HEK293 (cell line): ENCODE measurements around the gene ZNF764.

Source experiments
- CTCF ChIA-PET: fragments of 350-600 bp; formaldehyde crosslinking; extraction: SDS; loops from one replicate; lab custom pipeline; 2021; ENCODE audit warnings: antibody characterized with exemption; lab: Yijun Ruan, JAX
- POLR2A ChIA-PET: fragments of 300-600 bp; formaldehyde crosslinking; extraction: SDS; loops from one replicate; lab custom pipeline; 2020; ENCODE audit warnings: antibody characterized with exemption, inconsistent platforms; lab: Yijun Ruan, JAX
- H3K27ac ChIP-seq: fragments of 200-500 bp; sonication (Bioruptor generic); 2 replicates; pipeline ENCODE4 v1.5.1; 2014; ENCODE audit warnings: low read depth, low read length, control low read depth, inconsistent platforms; ENCODE audit errors: extremely low read depth
- H3K36me3 ChIP-seq, 2 experiments: fragments of 200-500 bp in 1 of 2; sonication (Bioruptor generic) in 1 of 2; 1 replicate in 1 of 2; 2 replicates in 1 of 2; pipeline ENCODE4 v1.5.1; 2014 to 2017; ENCODE audit warnings: inconsistent platforms in 2 of 2, low read length in 2 of 2; ENCODE audit not compliant: control insufficient read depth in 2 of 2, insufficient read depth in 1 of 2
- H3K4me1 ChIP-seq: fragments of 200-500 bp; sonication (Bioruptor generic); 2 replicates; pipeline ENCODE4 v1.5.1; 2014; ENCODE audit warnings: mild to moderate bottlenecking, low read length, inconsistent platforms; ENCODE audit not compliant: control insufficient read depth, insufficient read depth
- H3K4me3 ChIP-seq: 2 replicates; pipeline ENCODE4 v1.5.1; 2011; ENCODE audit warnings: low read depth, mild to moderate bottlenecking, control low read depth, low read length, moderate library complexity
- H3K9me3 ChIP-seq: fragments of 200-500 bp; sonication (Bioruptor generic); 2 replicates; pipeline ENCODE4 v1.5.1; 2014; ENCODE audit warnings: low read depth, low read length, inconsistent platforms; ENCODE audit not compliant: control insufficient read depth, insufficient read depth
- KLF1 ChIP-seq: fragments of 450-650 bp; formaldehyde crosslinking; IDR thresholded peaks from 2 replicates; pipeline ENCODE4 v1.5.1; 2016; ENCODE audit warnings: missing biosample characterization, missing genetic modification characterization
- SCRT2 ChIP-seq: fragments of 450-650 bp; formaldehyde crosslinking; IDR thresholded peaks from 2 replicates; pipeline ENCODE4 v1.5.1; 2016; ENCODE audit warnings: missing biosample characterization, missing genetic modification characterization
- ZBTB11 ChIP-seq: fragments of 450-650 bp; formaldehyde crosslinking; conservative IDR thresholded peaks from 2 replicates; pipeline ENCODE4 v1.5.1; 2016; ENCODE audit warnings: low read depth, missing biosample characterization, missing genetic modification characterization
- ZBTB21 ChIP-seq: fragments of 450-650 bp; formaldehyde crosslinking; IDR thresholded peaks from 2 replicates; pipeline ENCODE4 v1.5.1; 2017; ENCODE audit warnings: missing biosample characterization, missing genetic modification characterization
- ZBTB26 ChIP-seq: fragments of 450-650 bp; formaldehyde crosslinking; optimal IDR thresholded peaks from 2 replicates; pipeline ENCODE3; 2016; ENCODE audit warnings: missing biosample characterization, mild to moderate bottlenecking, missing genetic modification characterization
- ZEB2 ChIP-seq: fragments of 450-650 bp; formaldehyde crosslinking; IDR thresholded peaks from 2 replicates; pipeline ENCODE4 v1.5.1; 2016; ENCODE audit warnings: missing biosample characterization, missing genetic modification characterization
- ZIC2 ChIP-seq: fragments of 450-650 bp; formaldehyde crosslinking; IDR thresholded peaks from 2 replicates; pipeline ENCODE4 v1.5.1; 2016; ENCODE audit warnings: missing biosample characterization, missing genetic modification characterization
- ZNF112 ChIP-seq: fragments of 450-650 bp; formaldehyde crosslinking; IDR thresholded peaks from 2 replicates; pipeline ENCODE4 v1.5.0; 2017; ENCODE audit warnings: missing biosample characterization, missing genetic modification characterization
- ZNF223 ChIP-seq: fragments of 450-650 bp; formaldehyde crosslinking; IDR thresholded peaks from 2 replicates; pipeline ENCODE4 v1.5.1; 2016; ENCODE audit warnings: missing biosample characterization, missing genetic modification characterization
- ZNF248 ChIP-seq: fragments of 450-650 bp; formaldehyde crosslinking; IDR thresholded peaks from 2 replicates; pipeline ENCODE4 v1.5.1; 2017; ENCODE audit warnings: missing biosample characterization, missing genetic modification characterization
- ZNF311 ChIP-seq: fragments of 450-650 bp; formaldehyde crosslinking; IDR thresholded peaks from 2 replicates; pipeline ENCODE4 v1.5.1; 2017; ENCODE audit warnings: missing biosample characterization, missing genetic modification characterization, borderline replicate concordance
- ZNF366 ChIP-seq: fragments of 450-650 bp; formaldehyde crosslinking; conservative IDR thresholded peaks from 2 replicates; pipeline ENCODE4 v1.5.1; 2016; ENCODE audit warnings: missing biosample characterization, missing genetic modification characterization
- ZNF391 ChIP-seq: fragments of 450-650 bp; formaldehyde crosslinking; IDR thresholded peaks from 2 replicates; pipeline ENCODE4 v1.5.1; 2016; ENCODE audit warnings: low read depth, missing biosample characterization, missing genetic modification characterization, borderline replicate concordance
- ZNF394 ChIP-seq: fragments of 450-650 bp; formaldehyde crosslinking; IDR thresholded peaks from 2 replicates; pipeline ENCODE4 v1.5.1; 2016; ENCODE audit warnings: missing biosample characterization, missing genetic modification characterization, mild to moderate bottlenecking, moderate library complexity, borderline replicate concordance
- ZNF416 ChIP-seq: fragments of 450-650 bp; formaldehyde crosslinking; IDR thresholded peaks from 2 replicates; pipeline ENCODE4 v1.5.1; 2016; ENCODE audit warnings: missing biosample characterization, missing genetic modification characterization
- ZNF514 ChIP-seq: fragments of 450-650 bp; formaldehyde crosslinking; IDR thresholded peaks from 2 replicates; pipeline ENCODE4 v1.5.1; 2016; ENCODE audit warnings: missing biosample characterization, missing genetic modification characterization
- ZNF600 ChIP-seq: fragments of 450-650 bp; formaldehyde crosslinking; IDR thresholded peaks from 2 replicates; pipeline ENCODE4 v1.5.1; 2016; ENCODE audit warnings: missing biosample characterization, missing genetic modification characterization
- ZNF624 ChIP-seq: fragments of 450-650 bp; formaldehyde crosslinking; IDR thresholded peaks from 2 replicates; pipeline ENCODE4 v1.5.1; 2017; ENCODE audit warnings: missing biosample characterization, missing genetic modification characterization
- ZNF677 ChIP-seq: fragments of 450-650 bp; IDR thresholded peaks from 2 replicates; pipeline ENCODE4 v1.5.0; 2018; ENCODE audit warnings: missing biosample characterization, mild to moderate bottlenecking, missing genetic modification characterization, moderate library complexity
- ZNF768 ChIP-seq: fragments of 450-650 bp; formaldehyde crosslinking; IDR thresholded peaks from 2 replicates; pipeline ENCODE4 v1.5.1; 2018; ENCODE audit warnings: missing biosample characterization, mild to moderate bottlenecking, missing genetic modification characterization
- ZNF792 ChIP-seq: fragments of 450-650 bp; formaldehyde crosslinking; IDR thresholded peaks from 2 replicates; pipeline ENCODE4 v1.5.1; 2016; ENCODE audit warnings: missing biosample characterization, missing genetic modification characterization
- TF ChIP-seq, protein P1 (sequence below): fragments of 450-650 bp; IDR thresholded peaks from 2 replicates; pipeline ENCODE4 v1.5.1; 2018; ENCODE audit warnings: missing biosample characterization, missing genetic modification characterization
- TF ChIP-seq, protein P2 (sequence below): fragments of 450-650 bp; formaldehyde crosslinking; IDR thresholded peaks from 2 replicates; pipeline ENCODE4; 2016; ENCODE audit warnings: missing biosample characterization, missing genetic modification characterization

The ZNF764 gene

DNA sequence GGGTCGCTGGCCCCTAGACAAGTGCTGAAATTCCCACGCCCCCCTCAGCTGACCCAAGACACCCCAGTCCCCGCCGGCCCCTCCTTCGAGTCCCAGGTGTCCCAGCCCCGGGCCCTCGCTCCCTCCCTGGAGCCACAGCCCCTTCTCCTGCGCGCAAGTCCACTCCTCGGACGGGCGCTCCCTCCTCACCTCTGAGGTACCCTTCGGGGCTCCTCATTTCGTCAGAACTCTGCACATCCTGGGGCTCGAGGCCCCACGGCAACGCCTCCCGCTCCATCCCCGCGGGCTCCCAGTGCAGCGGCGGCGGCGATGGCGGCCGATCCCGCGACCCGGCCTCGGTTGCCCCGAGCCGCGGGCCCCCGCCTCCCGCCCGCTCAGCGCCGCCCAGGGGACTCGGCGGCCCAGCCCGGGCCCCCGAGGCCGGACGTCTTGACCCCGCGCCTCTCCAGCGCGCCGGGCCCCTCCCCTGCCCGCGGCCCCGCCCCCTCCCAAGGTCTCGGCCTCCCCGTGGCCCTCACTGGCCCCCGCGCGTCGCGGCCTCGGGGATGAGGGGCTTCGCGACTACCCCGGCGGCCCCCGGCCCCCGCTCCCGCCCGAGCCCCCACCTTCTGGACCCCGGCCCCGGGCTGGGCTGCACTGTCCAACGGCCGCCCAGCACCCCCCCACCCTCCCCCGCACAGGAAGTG is 31.9 kb downstream of the ZNF764 start, which contains the start of gene ZNF768 (continued):
- TF ChIP-seq ZNF391 (tag by site-specific recombination) (peak; percentile 51; the same call in 1 of the 2 replicates), ZNF248 (tag by site-specific recombination) (no peak), ZNF514 (no peak)

GRCh38 chr16:30525844-30526136 is 32.4 kb downstream of the ZNF764 start:
- ChIA-PET POLR2A (interaction anchor here (1.3 to 2.1 kb wide), 6 partner anchors 10 to 155 kb away, joined by 4 to 9 read pairs (median 6); partner anchors contain the start of genes DCTPP1, TBC1D10B, ZNF688 and ZNF764), CTCF (interaction anchor here (1.3 kb wide), 1 partner anchor 10 kb away, joined by 9 read pairs; the partner anchor contains the start of gene ZNF747)
- Histone ChIP-seq H3K4me3 (peak overlapping the region; percentile 82), H3K27ac (peak overlapping the region; percentile 82), H3K36me3 (peaks cover 0 to 19% of the 10 kb centered on the region in 2 experiments; a peak in 1 of 3 replicates), H3K4me1 (peaks cover 9% of the 10 kb centered on the region), H3K9me3 (no peaks in the 10 kb centered on the region)
- no peak for TF ChIP-seq ZNF394 (tag by site-specific recombination)
- no peak for TF ChIP-seq ZBTB21 (tag by site-specific recombination)
- TF ChIP-seq ZNF112 (tag by site-specific recombination) = no peak
- TF ChIP-seq ZNF366 (tag by site-specific recombination) = no peak
- TF ChIP-seq, protein P1, sequence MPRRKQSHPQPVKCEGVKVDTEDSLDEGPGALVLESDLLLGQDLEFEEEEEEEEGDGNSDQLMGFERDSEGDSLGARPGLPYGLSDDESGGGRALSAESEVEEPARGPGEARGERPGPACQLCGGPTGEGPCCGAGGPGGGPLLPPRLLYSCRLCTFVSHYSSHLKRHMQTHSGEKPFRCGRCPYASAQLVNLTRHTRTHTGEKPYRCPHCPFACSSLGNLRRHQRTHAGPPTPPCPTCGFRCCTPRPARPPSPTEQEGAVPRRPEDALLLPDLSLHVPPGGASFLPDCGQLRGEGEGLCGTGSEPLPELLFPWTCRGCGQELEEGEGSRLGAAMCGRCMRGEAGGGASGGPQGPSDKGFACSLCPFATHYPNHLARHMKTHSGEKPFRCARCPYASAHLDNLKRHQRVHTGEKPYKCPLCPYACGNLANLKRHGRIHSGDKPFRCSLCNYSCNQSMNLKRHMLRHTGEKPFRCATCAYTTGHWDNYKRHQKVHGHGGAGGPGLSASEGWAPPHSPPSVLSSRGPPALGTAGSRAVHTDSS (tag by site-specific recombination) = no peak
- TF ChIP-seq ZNF391 (tag by site-specific recombination) = no peak
- TF ChIP-seq ZNF677 = no peak

DNA sequence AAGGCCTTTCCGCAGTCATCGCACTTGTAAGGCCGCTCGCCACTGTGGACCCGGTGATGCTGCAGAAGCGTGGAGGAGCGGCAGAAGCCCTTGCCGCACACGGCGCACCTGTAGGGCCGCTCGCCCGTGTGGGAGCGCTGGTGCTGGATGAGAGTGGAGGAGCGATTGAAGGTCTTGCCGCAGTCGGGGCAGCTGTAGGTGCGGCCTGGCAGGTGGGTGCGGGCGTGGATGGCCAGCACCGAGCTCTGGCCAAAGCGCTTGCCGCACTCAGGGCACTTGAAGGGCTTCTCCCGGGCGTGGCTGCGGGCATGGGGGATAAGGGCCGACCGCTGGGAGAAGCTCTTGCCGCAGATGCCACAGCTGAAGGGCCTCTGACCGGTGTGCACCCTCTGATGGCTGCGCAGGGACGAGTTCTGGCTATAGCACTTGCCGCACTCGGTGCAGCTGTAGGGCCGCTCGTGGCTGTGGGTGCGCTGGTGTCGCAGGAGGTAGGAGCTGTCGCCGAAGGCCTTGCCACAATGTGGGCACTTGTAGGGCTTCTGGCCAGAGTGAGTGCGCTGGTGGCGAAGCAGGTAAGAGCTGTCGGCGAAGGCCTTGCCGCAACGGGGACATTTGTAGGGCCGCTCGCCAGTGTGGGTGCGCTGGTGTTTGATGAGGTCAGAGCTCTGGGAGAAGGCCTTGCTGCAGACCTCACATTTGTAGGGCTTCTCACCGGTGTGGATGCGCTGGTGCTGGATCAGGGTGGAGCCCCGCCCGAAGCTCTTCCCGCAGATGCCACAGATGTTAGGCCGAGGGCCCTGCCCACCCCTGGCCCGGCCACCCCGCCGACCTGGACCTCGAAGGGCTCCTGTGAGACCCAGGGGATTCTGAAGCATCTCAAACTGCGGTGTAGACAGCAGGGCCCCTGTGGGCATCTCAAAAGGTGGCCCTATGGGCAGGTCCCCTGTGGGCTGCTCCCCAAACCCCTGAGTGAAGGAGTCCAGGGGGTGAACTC is 33.3 kb downstream of the ZNF764 start:
- no peak for TF ChIP-seq ZNF311 (tag by site-specific recombination)
- TF ChIP-seq ZBTB26 (tag by site-specific recombination) = peak; percentile 5
- TF ChIP-seq ZEB2 (tag by site-specific recombination) = no peak
- TF ChIP-seq KLF1 = 0 out of 2 replicates have a peak, but pooled peaks have one; percentile 5
- no peak for TF ChIP-seq ZNF416 (tag by site-specific recombination)
- TF ChIP-seq SCRT2 = peak; percentile 48; the same call in 1 of the 2 replicates
- no peak for TF ChIP-seq ZBTB11 (tag by site-specific recombination)
- peak; percentile 31; the same call in 1 of the 2 replicates for TF ChIP-seq ZNF768 (tag by site-specific recombination)
- peak; percentile 62 for TF ChIP-seq ZNF600 (tag by site-specific recombination)
- no peak for TF ChIP-seq ZNF624
- TF ChIP-seq ZIC2 (tag by site-specific recombination) = peak; percentile 38
- no peak for TF ChIP-seq ZNF792 (tag by site-specific recombination)
- TF ChIP-seq ZNF223 (tag by site-specific recombination) = no peak
- TF ChIP-seq, protein P2, sequence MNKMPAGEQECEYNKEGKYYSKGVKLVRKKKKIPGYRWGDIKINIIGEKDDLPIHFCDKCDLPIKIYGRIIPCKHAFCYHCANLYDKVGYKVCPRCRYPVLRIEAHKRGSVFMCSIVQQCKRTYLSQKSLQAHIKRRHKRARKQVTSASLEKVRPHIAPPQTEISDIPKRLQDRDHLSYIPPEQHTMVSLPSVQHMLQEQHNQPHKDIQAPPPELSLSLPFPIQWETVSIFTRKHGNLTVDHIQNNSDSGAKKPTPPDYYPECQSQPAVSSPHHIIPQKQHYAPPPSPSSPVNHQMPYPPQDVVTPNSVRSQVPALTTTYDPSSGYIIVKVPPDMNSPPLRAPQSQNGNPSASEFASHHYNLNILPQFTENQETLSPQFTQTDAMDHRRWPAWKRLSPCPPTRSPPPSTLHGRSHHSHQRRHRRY (tag by site-specific recombination) = peak; percentile 48; the same call in 1 of the 2 replicates
- 0 out of 2 replicates have a peak, but pooled peaks have one; percentile 75 for TF ChIP-seq ZNF394 (tag by site-specific recombination)
- TF ChIP-seq, all 188 proteins: peak for 8
- Histone ChIP-seq H3K4me1 (peaks cover 9% of the 10 kb centered on the region), H3K9me3 (no peaks in the 10 kb centered on the region), H3K36me3 (peaks cover 0 to 14% of the 10 kb centered on the region in 2 experiments; a peak in 1 of 3 replicates), H3K4me3 (no peak overlapping the region), H3K27ac (no peak overlapping the region)
- POLR2A ChIA-PET = interaction anchor here (0.6 to 2.1 kb wide), 15 partner anchors 10 to 474 kb away, joined by 3 to 9 read pairs (median 4); partner anchors contain the start of genes CD2BP2, DCTPP1, TBX6 and ZNF688
- CTCF ChIA-PET = interaction anchor here (0.6 to 1.3 kb wide), 3 partner anchors 11 to 250 kb away, joined by 3 to 9 read pairs (median 3); partner anchors contain the start of gene ZNF747
